ENCODE results near the gene SLC25A21. TPM values are rescaled to one million over a fixed set of nuclear protein-coding genes. Genes with fewer than 3 reads are reported as not detected.

SLC25A21 gene
- total and polyA plus RNA-seq, 10 of the 15 experiments (the other 5 are each of a cell fraction or from before 2014, with no cell fraction given) = 0.06 to 0.72 (median 0.17) TPM; not detected in 3

DNA sequence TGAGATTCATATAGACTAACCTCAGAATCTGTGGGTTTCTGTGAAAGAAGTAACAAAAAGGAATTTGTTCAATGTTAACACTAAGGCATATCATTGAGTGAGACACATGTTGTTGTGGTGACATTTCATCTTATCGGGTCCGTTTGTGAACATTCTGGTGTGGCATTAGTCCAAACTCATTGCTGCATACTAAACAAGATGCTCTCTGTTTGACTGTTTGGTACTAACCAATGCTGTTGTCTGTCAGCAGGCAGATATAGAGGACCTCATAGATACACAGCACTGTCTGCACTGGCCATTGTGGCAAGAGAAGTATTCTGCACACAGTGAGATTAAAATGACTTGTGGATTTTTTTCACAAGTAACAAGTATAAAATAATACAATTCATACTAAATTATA, 41.2 kb downstream of the SLC25A21 start:
- no peak for FAIRE-seq
- no peak for DNase-seq (ENCODE audit: low read depth, low spot score)
- Histone ChIP-seq H3K27me3 (replicated peaks in 1 of 2; ENCODE audit: control insufficient read depth in 2 of 2, insufficient read depth in 2 of 2, low read length in 1 of 2) (no peaks in the 10 kb centered on the region), H3K36me3 (ENCODE audit: control insufficient read depth in 2 of 2, insufficient read depth in 2 of 2, low read length in 1 of 2) (no peaks in the 10 kb centered on the region), H3K9me3 (replicated peaks; ENCODE audit: control insufficient read depth, insufficient read depth, low read length) (no peaks in the 10 kb centered on the region), H3K9ac (ENCODE audit: control insufficient read depth, insufficient read depth, low read length) (no peak overlapping the region), H3K4me1 (ENCODE audit: control insufficient read depth, insufficient read depth, low read length) (no peaks in the 10 kb centered on the region), H3K27ac (ENCODE audit: control insufficient read depth, insufficient read depth) (no peak overlapping the region), H4K20me1 (ENCODE audit: control insufficient read depth, insufficient read depth) (no peaks in the 10 kb centered on the region), H3K4me2 (ENCODE audit: control insufficient read depth, insufficient read depth) (no peak overlapping the region), H3K79me2 (ENCODE audit: control insufficient read depth, insufficient read depth, low read length) (no peaks in the 10 kb centered on the region), H2AFZ (ENCODE audit: control insufficient read depth, low read depth, low read length) (no peak overlapping the region), H3K4me3 (no peak overlapping the region)
- SMC1A ChIA-PET (ENCODE audit: uncharacterized antibody, unreplicated experiment) = no interaction called here
- in situ Hi-C loops (cut with MboI) (no loop called here), intact Hi-C loops (cut with micrococcal nuclease; ENCODE audit: unreplicated experiment) (no loop called here)
- ATAC-seq = no peak
- POLR2A ChIA-PET = no interaction called here
- CTCF ChIA-PET = no interaction called here
- TF ChIP-seq, protein P1, sequence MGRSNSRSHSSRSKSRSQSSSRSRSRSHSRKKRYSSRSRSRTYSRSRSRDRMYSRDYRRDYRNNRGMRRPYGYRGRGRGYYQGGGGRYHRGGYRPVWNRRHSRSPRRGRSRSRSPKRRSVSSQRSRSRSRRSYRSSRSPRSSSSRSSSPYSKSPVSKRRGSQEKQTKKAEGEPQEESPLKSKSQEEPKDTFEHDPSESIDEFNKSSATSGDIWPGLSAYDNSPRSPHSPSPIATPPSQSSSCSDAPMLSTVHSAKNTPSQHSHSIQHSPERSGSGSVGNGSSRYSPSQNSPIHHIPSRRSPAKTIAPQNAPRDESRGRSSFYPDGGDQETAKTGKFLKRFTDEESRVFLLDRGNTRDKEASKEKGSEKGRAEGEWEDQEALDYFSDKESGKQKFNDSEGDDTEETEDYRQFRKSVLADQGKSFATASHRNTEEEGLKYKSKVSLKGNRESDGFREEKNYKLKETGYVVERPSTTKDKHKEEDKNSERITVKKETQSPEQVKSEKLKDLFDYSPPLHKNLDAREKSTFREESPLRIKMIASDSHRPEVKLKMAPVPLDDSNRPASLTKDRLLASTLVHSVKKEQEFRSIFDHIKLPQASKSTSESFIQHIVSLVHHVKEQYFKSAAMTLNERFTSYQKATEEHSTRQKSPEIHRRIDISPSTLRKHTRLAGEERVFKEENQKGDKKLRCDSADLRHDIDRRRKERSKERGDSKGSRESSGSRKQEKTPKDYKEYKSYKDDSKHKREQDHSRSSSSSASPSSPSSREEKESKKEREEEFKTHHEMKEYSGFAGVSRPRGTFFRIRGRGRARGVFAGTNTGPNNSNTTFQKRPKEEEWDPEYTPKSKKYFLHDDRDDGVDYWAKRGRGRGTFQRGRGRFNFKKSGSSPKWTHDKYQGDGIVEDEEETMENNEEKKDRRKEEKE (IDR thresholded peaks at IDR 0.05) = no peak
- TF ChIP-seq ZNF622 (IDR thresholded peaks at IDR 0.05) (no peak), CBX3 (IDR thresholded peaks at IDR 0.05; ENCODE audit: borderline replicate concordance, low read depth) (no peak), SRF (IDR thresholded peaks at IDR 0.05; ENCODE audit: low read depth in 2 of 2, low read length in 2 of 2) (no peak), BRCA1 (IDR thresholded peaks at IDR 0.05; ENCODE audit: low read depth, low read length) (no peak), BMI1 (IDR thresholded peaks at IDR 0.05; ENCODE audit: borderline replicate concordance) (no peak), NFYB (IDR thresholded peaks at IDR 0.05; ENCODE audit: insufficient read depth, low read depth, low read length) (no peak), TARDBP (IDR thresholded peaks at IDR 0.05; ENCODE audit: borderline replicate concordance) (no peak), KLF5 (IDR thresholded peaks at IDR 0.05; ENCODE audit: partially characterized antibody) (no peak), ESRRA (IDR thresholded peaks at IDR 0.05; ENCODE audit: low read length) (no peak), JUNB (IDR thresholded peaks at IDR 0.05) (no peak), SIX5 (IDR thresholded peaks at IDR 0.05; ENCODE audit: low read depth, low read length, severe bottlenecking) (no peak), ZBED1 (IDR thresholded peaks at IDR 0.05; ENCODE audit: borderline replicate concordance) (no peak), SREBF1 (IDR thresholded peaks at IDR 0.05; ENCODE audit: low read length) (no peak)
- TF ChIP-seq, protein P2, sequence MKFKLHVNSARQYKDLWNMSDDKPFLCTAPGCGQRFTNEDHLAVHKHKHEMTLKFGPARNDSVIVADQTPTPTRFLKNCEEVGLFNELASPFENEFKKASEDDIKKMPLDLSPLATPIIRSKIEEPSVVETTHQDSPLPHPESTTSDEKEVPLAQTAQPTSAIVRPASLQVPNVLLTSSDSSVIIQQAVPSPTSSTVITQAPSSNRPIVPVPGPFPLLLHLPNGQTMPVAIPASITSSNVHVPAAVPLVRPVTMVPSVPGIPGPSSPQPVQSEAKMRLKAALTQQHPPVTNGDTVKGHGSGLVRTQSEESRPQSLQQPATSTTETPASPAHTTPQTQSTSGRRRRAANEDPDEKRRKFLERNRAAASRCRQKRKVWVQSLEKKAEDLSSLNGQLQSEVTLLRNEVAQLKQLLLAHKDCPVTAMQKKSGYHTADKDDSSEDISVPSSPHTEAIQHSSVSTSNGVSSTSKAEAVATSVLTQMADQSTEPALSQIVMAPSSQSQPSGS (IDR thresholded peaks at IDR 0.05; ENCODE audit: low read length) = no peak
- TF ChIP-seq, protein P3, sequence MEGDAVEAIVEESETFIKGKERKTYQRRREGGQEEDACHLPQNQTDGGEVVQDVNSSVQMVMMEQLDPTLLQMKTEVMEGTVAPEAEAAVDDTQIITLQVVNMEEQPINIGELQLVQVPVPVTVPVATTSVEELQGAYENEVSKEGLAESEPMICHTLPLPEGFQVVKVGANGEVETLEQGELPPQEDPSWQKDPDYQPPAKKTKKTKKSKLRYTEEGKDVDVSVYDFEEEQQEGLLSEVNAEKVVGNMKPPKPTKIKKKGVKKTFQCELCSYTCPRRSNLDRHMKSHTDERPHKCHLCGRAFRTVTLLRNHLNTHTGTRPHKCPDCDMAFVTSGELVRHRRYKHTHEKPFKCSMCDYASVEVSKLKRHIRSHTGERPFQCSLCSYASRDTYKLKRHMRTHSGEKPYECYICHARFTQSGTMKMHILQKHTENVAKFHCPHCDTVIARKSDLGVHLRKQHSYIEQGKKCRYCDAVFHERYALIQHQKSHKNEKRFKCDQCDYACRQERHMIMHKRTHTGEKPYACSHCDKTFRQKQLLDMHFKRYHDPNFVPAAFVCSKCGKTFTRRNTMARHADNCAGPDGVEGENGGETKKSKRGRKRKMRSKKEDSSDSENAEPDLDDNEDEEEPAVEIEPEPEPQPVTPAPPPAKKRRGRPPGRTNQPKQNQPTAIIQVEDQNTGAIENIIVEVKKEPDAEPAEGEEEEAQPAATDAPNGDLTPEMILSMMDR (IDR thresholded peaks at IDR 0.05 in 2 of 3, conservative IDR thresholded peaks at IDR 0.05 in 1 of 3; ENCODE audit: control insufficient read depth in 2 of 3, extremely low read depth in 1 of 3, insufficient read depth in 1 of 3, low read depth in 3 of 3, low read length in 3 of 3) = no peak
- TF ChIP-seq, protein P4, sequence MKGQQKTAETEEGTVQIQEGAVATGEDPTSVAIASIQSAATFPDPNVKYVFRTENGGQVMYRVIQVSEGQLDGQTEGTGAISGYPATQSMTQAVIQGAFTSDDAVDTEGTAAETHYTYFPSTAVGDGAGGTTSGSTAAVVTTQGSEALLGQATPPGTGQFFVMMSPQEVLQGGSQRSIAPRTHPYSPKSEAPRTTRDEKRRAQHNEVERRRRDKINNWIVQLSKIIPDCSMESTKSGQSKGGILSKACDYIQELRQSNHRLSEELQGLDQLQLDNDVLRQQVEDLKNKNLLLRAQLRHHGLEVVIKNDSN (IDR thresholded peaks at IDR 0.05; ENCODE audit: borderline replicate concordance, extremely low read length, insufficient read depth, low read depth, low read length) = no peak
- TF ChIP-seq, protein P5, sequence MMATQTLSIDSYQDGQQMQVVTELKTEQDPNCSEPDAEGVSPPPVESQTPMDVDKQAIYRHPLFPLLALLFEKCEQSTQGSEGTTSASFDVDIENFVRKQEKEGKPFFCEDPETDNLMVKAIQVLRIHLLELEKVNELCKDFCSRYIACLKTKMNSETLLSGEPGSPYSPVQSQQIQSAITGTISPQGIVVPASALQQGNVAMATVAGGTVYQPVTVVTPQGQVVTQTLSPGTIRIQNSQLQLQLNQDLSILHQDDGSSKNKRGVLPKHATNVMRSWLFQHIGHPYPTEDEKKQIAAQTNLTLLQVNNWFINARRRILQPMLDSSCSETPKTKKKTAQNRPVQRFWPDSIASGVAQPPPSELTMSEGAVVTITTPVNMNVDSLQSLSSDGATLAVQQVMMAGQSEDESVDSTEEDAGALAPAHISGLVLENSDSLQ (IDR thresholded peaks at IDR 0.05) = no peak
- no TSS peak for BruUV-seq (replicated peaks)
- WGBS (ENCODE audit: insufficient coverage, insufficient replicate concordance, low lambda C conversion rate, missing lambda C conversion rate) = 73% methylated on average over 2 of the region's 2 CpGs
- RAD21 ChIA-PET (ENCODE audit: unreplicated experiment) = no interaction called here

Data from GM12878 (cell line).